Mammary epithelial cell (primary cell): ENCODE results near the gene TMEM151A.

Experiments
- CTCF ChIP-seq, 2 donors: IDR thresholded peaks in 1 of 2; conservative IDR thresholded peaks in 1 of 2; 2 replicates each; pipeline ENCODE4 v1.5.1; 2011 to 2012; ENCODE audit warnings: inconsistent platforms in 2 of 2, low read length in 2 of 2, mild to moderate bottlenecking in 2 of 2, control low read depth in 1 of 2, low read depth in 1 of 2; ENCODE audit not compliant: insufficient read depth in 1 of 2; ENCODE audit errors: extremely low read depth in 1 of 2
- EZH2 ChIP-seq: IDR thresholded peaks from 2 replicates; pipeline ENCODE4 v1.6.1; 2012; ENCODE audit warnings: low read length, inconsistent platforms, borderline replicate concordance

DNA sequence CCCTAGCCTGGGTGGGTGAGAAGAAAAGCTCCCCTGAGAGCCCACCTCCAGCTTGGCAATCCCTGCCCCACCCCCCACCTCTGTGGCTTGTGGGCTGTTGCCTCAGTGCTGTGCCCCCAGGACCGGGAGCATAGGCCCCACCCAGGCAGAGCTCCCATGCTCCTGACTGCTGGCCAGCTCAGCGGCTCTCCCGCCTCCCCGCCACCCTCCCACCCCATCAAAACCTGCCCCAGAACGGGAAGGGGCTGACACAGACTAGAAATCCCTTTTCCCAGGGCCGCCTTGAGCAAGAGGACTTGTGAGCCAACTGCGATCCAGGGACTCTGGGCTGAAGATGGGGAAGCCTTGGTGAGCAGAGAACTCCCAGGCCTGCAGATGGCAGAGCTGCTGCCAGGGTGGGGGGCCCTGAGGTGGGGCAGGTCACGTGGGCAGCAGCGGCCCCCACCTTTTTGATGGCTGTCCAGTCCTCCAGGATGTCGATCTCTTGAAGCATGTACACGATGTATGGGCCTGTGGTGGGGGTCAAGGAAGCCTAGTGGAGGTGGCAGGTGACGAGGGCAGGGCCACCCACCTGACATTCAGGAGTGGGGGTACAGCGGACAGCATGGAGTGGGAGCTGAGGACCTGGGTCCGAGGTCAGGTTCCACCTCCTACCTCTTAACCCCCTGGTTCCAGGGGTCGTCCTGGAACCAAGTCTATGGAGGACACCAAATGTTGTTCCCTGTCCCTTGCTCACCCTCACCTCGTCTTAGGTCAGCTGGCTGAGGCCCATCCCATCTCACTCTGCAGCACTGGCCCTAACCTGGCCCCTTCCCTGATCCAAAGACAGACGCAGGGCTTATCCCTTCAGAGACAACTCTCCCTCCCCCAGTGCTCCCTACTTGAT is 46.8 kb downstream of the TMEM151A start:
- TF ChIP-seq CTCF (conservative IDR thresholded peaks at IDR 0.05 in 1 of 2, IDR thresholded peaks at IDR 0.05 in 1 of 2; ENCODE audit: extremely low read depth in 1 of 2, insufficient read depth in 1 of 2, low read depth in 1 of 2, low read length in 2 of 2), result no peak
- no peak for TF ChIP-seq EZH2
